Endometrium (tissue), 2 donors: ENCODE results near the gene FOXC1.

Experiments
- FAIRE-seq: peaks from 2 replicates; lab custom pipeline; 2012; peaks lifted over from hg19 to GRCh38; lab: Jason Lieb, UNC
- donor health status: control.
- donor health status: control.

FOXC1 gene

GRCh38 chr6:1612974-1613306 lies 3.2 kb downstream of the FOXC1 start:
- FAIRE-seq: no peak

- FAIRE-seq: no peak
These were observed 3.6 kb downstream of the FOXC1 start for GRCh38 chr6:1613346-1613687.

GRCh38 chr6:1613688-1614447 lies 4.2 kb downstream of the FOXC1 start:
- FAIRE-seq: no peak

GRCh38 chr6:1614448-1615150 lies 4.9 kb downstream of the FOXC1 start:
- no peak for FAIRE-seq

- no peak for FAIRE-seq
These were observed 5.6 kb downstream of the FOXC1 start for GRCh38 chr6:1615151-1615852.

- no peak for FAIRE-seq
These were observed 6.2 kb downstream of the FOXC1 start for GRCh38 chr6:1615853-1616420.

- FAIRE-seq: no peak
These were observed 7.2 kb downstream of the FOXC1 start for GRCh38 chr6:1616701-1617463.

- no peak for FAIRE-seq
These were observed 8.0 kb downstream of the FOXC1 start for GRCh38 chr6:1617466-1618310.

- FAIRE-seq: no peak
These were observed 8.8 kb downstream of the FOXC1 start for GRCh38 chr6:1618311-1619097.

- FAIRE-seq: no peak
These were observed 9.5 kb downstream of the FOXC1 start for GRCh38 chr6:1619098-1619672.

- FAIRE-seq: no peak
These were observed 10.2 kb downstream of the FOXC1 start for GRCh38 chr6:1619673-1620503.

- FAIRE-seq: no peak
These were observed 10.9 kb downstream of the FOXC1 start for GRCh38 chr6:1620504-1621069.

GRCh38 chr6:1621070-1621701 lies 11.5 kb downstream of the FOXC1 start:
- no peak for FAIRE-seq

- no peak for FAIRE-seq
These were observed 12.6 kb downstream of the FOXC1 start for GRCh38 chr6:1622220-1622850.

GRCh38 chr6:1622851-1623768 lies 13.4 kb downstream of the FOXC1 start:
- FAIRE-seq: no peak

GRCh38 chr6:1623769-1624057 lies 14.0 kb downstream of the FOXC1 start:
- FAIRE-seq: no peak
